ENCODE measurements around the gene DNASE1L2.

DNASE1L2 gene

DNA sequence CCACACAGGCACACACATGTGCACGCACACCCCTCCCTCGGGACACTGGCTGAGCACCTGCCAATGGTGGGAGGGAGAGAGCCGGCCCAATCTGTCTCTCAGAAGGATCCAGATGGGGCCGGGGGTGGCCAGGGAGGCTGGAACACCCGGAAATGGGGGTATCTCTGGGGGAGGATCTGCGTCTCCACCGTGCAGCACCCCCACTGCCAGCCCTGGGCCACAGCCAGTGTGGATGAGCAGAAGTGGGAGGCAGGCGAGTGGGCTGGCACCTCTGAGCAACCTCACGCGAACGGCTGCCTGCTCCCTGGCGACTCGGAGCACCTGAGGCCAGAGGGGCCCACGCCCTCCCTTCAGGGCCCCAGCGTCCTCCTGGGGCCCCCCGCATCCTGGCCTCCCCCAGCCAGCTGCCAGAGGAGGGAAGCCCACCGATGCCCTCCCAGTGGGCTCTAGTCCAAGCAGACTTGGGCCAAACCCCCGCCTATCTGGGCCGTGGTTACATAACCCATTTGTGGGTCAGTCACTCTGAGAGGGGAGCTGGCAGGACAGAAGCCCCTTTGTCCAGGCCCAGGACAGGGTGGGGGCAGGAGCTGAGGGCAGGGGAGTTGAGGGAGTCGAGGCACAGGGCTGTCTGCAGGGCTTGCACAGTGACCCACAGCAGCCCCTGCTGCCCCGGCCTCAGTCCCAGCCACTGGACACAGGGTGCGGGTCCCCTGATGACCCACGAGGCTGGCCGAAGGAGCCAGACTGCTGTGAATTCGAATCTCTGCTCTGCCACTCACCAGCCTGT, 45.4 kb upstream of the DNASE1L2 start:
- TF ChIP-seq, protein P1, sequence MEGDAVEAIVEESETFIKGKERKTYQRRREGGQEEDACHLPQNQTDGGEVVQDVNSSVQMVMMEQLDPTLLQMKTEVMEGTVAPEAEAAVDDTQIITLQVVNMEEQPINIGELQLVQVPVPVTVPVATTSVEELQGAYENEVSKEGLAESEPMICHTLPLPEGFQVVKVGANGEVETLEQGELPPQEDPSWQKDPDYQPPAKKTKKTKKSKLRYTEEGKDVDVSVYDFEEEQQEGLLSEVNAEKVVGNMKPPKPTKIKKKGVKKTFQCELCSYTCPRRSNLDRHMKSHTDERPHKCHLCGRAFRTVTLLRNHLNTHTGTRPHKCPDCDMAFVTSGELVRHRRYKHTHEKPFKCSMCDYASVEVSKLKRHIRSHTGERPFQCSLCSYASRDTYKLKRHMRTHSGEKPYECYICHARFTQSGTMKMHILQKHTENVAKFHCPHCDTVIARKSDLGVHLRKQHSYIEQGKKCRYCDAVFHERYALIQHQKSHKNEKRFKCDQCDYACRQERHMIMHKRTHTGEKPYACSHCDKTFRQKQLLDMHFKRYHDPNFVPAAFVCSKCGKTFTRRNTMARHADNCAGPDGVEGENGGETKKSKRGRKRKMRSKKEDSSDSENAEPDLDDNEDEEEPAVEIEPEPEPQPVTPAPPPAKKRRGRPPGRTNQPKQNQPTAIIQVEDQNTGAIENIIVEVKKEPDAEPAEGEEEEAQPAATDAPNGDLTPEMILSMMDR (IDR thresholded peaks at IDR 0.05; ENCODE audit: low read depth, low read length) = no peak
- H3K4me3 ChIP-seq (ENCODE audit: low read depth, low read length) = no peak overlapping the region

DNA sequence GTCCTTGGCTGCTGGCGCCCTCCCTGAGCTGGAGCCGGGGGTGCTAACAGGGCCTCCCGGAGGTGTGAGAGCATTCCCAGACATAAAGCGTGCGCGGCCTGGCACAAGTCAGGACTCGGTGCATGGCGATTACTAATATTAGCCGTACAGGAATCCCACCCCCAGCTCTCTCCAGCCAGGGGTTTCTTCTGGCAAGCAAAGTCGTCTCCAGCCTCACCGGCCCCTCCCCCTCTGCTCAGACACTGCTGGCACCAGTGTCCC, 44.9 kb upstream of the DNASE1L2 start:
- TF ChIP-seq, protein P1 (IDR thresholded peaks at IDR 0.05; ENCODE audit: low read depth, low read length) = no peak
- H3K4me3 ChIP-seq (ENCODE audit: low read depth, low read length) = no peak overlapping the region

DNA sequence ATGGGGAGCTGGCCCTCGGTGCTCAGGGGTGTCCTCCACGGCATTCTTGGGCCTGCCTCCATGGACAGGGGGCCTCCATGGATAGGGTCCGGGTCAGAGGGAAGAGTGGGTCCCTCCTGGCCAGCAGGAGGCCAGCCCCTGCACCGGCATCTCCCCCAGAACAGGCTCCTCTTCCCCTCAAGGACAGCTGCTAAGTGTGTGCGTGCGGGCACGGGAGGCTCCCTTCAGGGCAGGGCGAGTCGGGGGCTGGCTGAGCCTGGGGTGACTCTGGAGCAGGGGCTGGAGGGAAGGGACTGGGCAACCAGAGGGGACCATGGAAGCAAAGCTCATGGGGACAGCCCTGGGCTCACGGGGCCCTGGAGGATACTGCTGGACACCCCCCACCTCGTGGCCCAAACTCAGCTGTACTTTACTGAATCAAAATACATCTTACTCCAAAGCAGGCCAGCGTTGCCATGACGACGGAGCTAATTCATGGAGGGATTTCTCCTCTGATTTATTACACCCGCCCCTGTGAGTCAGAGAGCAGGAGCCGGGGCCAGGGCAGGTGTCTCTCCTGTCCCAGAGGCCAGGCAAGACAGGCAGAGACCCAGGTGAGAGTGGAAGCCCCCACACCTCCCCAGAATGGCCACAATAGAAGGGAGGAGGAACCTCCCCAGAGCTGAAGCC, 41.9 kb upstream of the DNASE1L2 start:
- no peak overlapping the region for H3K4me3 ChIP-seq (ENCODE audit: low read depth, low read length)

DNA sequence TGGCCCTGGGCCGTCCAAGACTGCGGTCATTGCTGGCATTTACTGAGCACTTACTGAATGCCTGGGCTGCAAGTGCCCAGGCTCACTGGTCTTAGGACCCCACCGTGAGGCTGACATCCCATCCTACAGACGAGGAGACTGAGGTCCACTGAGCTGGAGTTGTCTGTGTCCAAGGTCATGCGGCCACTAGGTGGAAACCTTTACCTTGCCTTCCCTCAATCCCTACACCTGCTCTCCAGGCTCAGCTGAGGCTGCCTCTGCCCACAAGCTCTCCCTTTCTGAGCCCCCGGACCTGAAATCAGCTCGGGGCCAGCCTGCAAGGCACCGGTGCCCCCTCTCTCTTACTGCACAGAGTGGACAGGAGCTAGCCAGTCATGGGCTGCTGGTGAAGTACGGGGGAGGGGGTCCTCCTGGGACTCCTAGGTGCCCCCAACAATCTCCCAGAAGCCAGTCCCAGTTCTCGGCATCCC, 41.4 kb upstream of the DNASE1L2 start:
- H3K4me3 ChIP-seq (ENCODE audit: low read depth, low read length) = no peak overlapping the region
- TF ChIP-seq, protein P1 (IDR thresholded peaks at IDR 0.05; ENCODE audit: low read depth, low read length) = no peak

More for the DNA sequence above, 41.9 kb upstream of the DNASE1L2 start:
- TF ChIP-seq, protein P1 (IDR thresholded peaks at IDR 0.05; ENCODE audit: low read depth, low read length) = no peak

DNA sequence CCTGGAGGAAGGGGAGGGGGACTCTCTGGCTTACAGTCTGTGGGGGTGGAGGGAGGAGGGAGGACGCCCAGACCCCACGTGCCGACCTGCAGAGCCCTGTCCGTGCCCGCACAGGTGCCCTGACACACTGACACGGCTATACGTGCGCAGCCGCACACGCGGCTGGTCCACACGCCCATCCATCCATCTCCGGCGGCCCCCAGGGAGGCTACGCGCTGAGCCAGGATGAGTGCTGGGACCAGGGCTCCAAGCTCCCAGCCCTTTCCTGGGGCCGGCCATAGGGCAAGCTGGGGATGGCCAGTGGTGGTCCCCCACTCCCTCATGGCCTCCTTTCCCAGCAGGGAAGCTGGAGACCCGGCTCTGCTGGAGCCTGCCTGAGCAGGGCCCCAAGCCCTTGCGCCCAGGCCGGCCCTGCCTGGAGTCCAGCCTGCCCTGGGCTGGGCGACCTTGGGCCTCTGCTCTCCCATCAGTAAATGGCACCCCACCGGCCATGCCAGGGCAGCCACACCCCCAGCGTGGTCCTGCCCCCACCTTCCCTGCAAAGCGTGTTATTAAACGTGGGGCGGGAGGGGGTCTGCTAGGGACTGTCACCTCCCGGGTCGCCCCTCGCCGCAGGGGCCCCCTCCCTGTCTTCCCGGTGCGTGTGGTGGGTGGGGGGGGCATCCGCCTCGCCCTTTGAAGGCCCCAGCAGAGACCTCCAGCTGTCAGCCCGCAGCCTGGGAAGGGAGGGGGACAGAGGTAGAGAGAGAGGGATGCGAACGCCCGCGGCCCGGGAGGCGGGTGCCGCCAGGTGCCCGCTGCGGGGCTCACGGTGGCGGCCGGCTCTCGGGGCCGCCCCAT, 40.7 kb upstream of the DNASE1L2 start:
- no peak overlapping the region for H3K4me3 ChIP-seq (ENCODE audit: low read depth, low read length)
- TF ChIP-seq, protein P1 (IDR thresholded peaks at IDR 0.05; ENCODE audit: low read depth, low read length) = no peak

DNA sequence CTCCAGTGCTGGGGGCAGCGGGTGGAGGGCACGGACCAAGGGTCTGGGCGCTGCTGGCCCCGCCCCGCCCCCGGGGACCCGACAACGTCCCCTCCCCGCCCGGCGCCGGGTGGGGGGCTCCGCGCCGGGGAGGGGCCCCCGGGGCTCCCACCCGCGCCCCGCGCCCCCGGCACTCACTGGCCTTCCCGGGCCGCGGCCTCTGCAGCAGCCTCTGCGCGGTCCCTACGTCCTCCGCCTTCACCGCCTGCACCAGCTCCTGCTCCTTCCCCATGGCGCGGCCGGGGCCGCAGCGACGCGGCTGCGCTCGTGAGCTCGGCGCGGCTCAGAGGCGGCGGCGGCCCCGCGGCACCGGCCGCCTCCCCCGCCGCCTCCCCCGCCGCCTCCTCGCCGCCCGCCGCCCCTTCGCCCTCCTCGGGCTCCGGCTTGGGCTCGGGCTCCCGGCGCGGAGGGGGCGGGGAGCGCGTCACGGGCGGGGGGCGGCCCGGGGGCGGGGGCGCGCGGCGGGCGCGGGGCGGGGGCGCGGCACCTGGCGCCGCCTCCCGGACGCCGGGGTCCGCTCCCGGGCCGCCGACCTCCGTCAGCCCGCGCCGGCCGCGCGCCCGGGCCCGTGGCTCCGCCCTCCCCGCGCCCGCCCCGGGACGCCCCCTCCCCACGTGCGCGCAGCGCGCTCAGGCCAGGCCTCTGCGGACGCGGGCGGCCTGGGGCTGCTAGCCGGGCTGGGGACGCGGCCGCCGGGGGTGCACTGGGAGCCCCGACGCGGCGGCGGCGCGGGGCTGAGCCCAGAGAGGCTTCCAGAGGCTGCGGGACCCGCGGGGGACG, 39.9 kb upstream of the DNASE1L2 start, which contains the start of gene CASKIN1:
CASKIN1 (minus strand) TSS at position 444 of the 819 bp plus-strand sequence; CDS start at position 271, 173 bp downstream.
- TF ChIP-seq, protein P1 (IDR thresholded peaks at IDR 0.05; ENCODE audit: low read depth, low read length) = no peak
- no peak within 1 kb of the TSS for H3K4me3 ChIP-seq (ENCODE audit: low read depth, low read length)
